ENCODE data around the gene PDXK. TPM values are rescaled to one million over a fixed set of nuclear protein-coding genes. Genes with fewer than 3 reads are reported as not detected.

PDXK gene
- polyA plus RNA-seq, 3 donors, result 128 to 214 (median 210) TPM

GRCh38 chr21:43751955-43752591, 33.1 kb downstream of the PDXK start:
- H3K4me3 ChIP-seq (replicated peaks in 1 of 3; ENCODE audit: low read depth in 2 of 3, low read length in 3 of 3), result no peak overlapping the region
- Mint-ChIP-seq H3K27me3 (ENCODE audit: low read depth in 3 of 3) (no peaks in the 10 kb centered on the region), H3K36me3 (peaks cover 80 to 99% of the 10 kb centered on the region in 2 donors), H3K4me1 (no peaks in the 10 kb centered on the region), H3K9me3 (peaks cover 0 to 7% (median 0%) of the 10 kb centered on the region in 7 donors), H3K4me3 (no peak overlapping the region), H3K27ac (peak overlapping the region in 1 of 7 donors; percentile 19)
- no peaks in the 10 kb centered on the region for H3K4me1 ChIP-seq (ENCODE audit: control insufficient read depth in 1 of 2, insufficient read depth in 2 of 2, low read length in 2 of 2)
- no peak overlapping the region for H3K9ac ChIP-seq (ENCODE audit: insufficient read depth, low read length, poor library complexity, severe bottlenecking)
- peaks cover 6% of the 10 kb centered on the region for H3K79me2 ChIP-seq (ENCODE audit: insufficient read depth, low read length)
- peaks cover 0 to 3% of the 10 kb centered on the region in 2 donors for H3K9me3 ChIP-seq (replicated peaks in 1 of 2; ENCODE audit: control insufficient read depth in 1 of 2, insufficient read depth in 1 of 2, low read length in 2 of 2)
- H4K20me1 ChIP-seq (ENCODE audit: insufficient read depth, low read length), result peaks cover 88% of the 10 kb centered on the region
- no peak overlapping the region for H3K27ac ChIP-seq (ENCODE audit: low read depth in 1 of 2, low read length in 2 of 2)
- intact Hi-C loops (cut with micrococcal nuclease), result no loop called here
- WGBS (ENCODE audit: insufficient coverage), result 96% methylated on average over 22 of the region's 31 CpGs
- H3K27me3 ChIP-seq (ENCODE audit: control insufficient read depth in 2 of 2, insufficient read depth in 2 of 2, low read length in 2 of 2), result no peaks in the 10 kb centered on the region
- peaks cover 97 to 100% of the 10 kb centered on the region in 2 donors for H3K36me3 ChIP-seq (replicated peaks in 1 of 2; ENCODE audit: control insufficient read depth in 1 of 2, insufficient read depth in 2 of 2, low read length in 2 of 2)
- no peak overlapping the region for H3K4me2 ChIP-seq (replicated peaks; ENCODE audit: extremely low read depth, low read length, poor library complexity, severe bottlenecking)
- TF ChIP-seq CTCF (IDR thresholded peaks at IDR 0.05), result no peak
- no peak for DNase-seq
- no peak overlapping the region for H2AFZ ChIP-seq (ENCODE audit: insufficient read depth, low read depth, low read length, poor library complexity, severe bottlenecking)

GRCh38 chr21:43752758-43753438, 34.0 kb downstream of the PDXK start:
- TF ChIP-seq CTCF (IDR thresholded peaks at IDR 0.05), result no peak
- no peak for DNase-seq
- peaks cover 97 to 100% of the 10 kb centered on the region in 2 donors for H3K36me3 ChIP-seq (replicated peaks in 1 of 2; ENCODE audit: control insufficient read depth in 1 of 2, insufficient read depth in 2 of 2, low read length in 2 of 2)
- H3K36me3 Mint-ChIP-seq, result peaks cover 75 to 99% of the 10 kb centered on the region in 2 donors
- no peak overlapping the region for H3K4me3 Mint-ChIP-seq
- no peaks in the 10 kb centered on the region for H3K27me3 Mint-ChIP-seq (ENCODE audit: low read depth in 3 of 3)
- H3K9me3 ChIP-seq (replicated peaks in 1 of 2; ENCODE audit: control insufficient read depth in 1 of 2, insufficient read depth in 1 of 2, low read length in 2 of 2), result peaks cover 0 to 3% of the 10 kb centered on the region in 2 donors
- WGBS (ENCODE audit: insufficient coverage), result 98% methylated on average over 27 of the region's 28 CpGs
- H3K27me3 ChIP-seq (ENCODE audit: control insufficient read depth in 2 of 2, insufficient read depth in 2 of 2, low read length in 2 of 2), result no peaks in the 10 kb centered on the region
- H3K79me2 ChIP-seq (ENCODE audit: insufficient read depth, low read length), result peaks cover 6% of the 10 kb centered on the region
- H3K4me1 ChIP-seq (ENCODE audit: control insufficient read depth in 1 of 2, insufficient read depth in 2 of 2, low read length in 2 of 2), result no peaks in the 10 kb centered on the region
- peaks cover 3% of the 10 kb centered on the region for H3K4me1 Mint-ChIP-seq
- peaks cover 88% of the 10 kb centered on the region for H4K20me1 ChIP-seq (ENCODE audit: insufficient read depth, low read length)
- no peak overlapping the region for H3K4me2 ChIP-seq (replicated peaks; ENCODE audit: extremely low read depth, low read length, poor library complexity, severe bottlenecking)
- H3K27ac ChIP-seq (ENCODE audit: low read depth in 1 of 2, low read length in 2 of 2), result no peak overlapping the region
- H3K9me3 Mint-ChIP-seq, result peaks cover 0 to 7% (median 0%) of the 10 kb centered on the region in 7 donors
- H3K4me3 ChIP-seq (replicated peaks in 1 of 3; ENCODE audit: low read depth in 2 of 3, low read length in 3 of 3), result no peak overlapping the region
- intact Hi-C loops (cut with micrococcal nuclease), result no loop called here
- no peak overlapping the region for H3K27ac Mint-ChIP-seq
- no peak overlapping the region for H2AFZ ChIP-seq (ENCODE audit: insufficient read depth, low read depth, low read length, poor library complexity, severe bottlenecking)
- H3K9ac ChIP-seq (ENCODE audit: insufficient read depth, low read length, poor library complexity, severe bottlenecking), result no peak overlapping the region

Measured in CD14-positive monocyte (primary cell).